Heart left ventricle (tissue), 16 donors: Measurements from ENCODE around the gene ASRGL1. TPM values are rescaled to one million over a fixed set of nuclear protein-coding genes. Genes with fewer than 3 reads are reported as not detected.

Experiments used
- ATAC-seq, 4 donors: fragments of 200-7000 bp; cut with Tn5 transposase; one replicate each; pipeline ENCODE4 v1.9.1; 2020 to 2022; ENCODE audit warnings: moderate library complexity in 4 of 4, mild to moderate bottlenecking in 3 of 4, moderate number of reproducible peaks in 1 of 4
- DNase-seq, 5 donors: peaks; one replicate each; pipeline ENCODE4 v3.0.0-alpha.2; 2020
- H3K27ac ChIP-seq, 12 donors: fragments of 200-600 bp; sonication (generic) in 4 of 12; one replicate each; pipeline versions ENCODE4 v1.5.0 to v1.8.0; 2016 to 2022; ENCODE audit warnings: mild to moderate bottlenecking in 2 of 12
- H3K27me3 ChIP-seq, 9 donors: fragments of 200-600 bp; sonication (generic) in 2 of 9; one replicate each; pipeline versions ENCODE4 v1.5.1 to v1.8.0; 2016 to 2022; ENCODE audit warnings: mild to moderate bottlenecking in 3 of 9
- H3K36me3 ChIP-seq, 9 donors: fragments of 200-600 bp; sonication (generic) in 2 of 9; one replicate each; pipeline versions ENCODE4 v1.5.0 to v1.8.0; 2018 to 2022; ENCODE audit warnings: mild to moderate bottlenecking in 2 of 9
- H3K4me1 ChIP-seq, 12 donors: fragments of 200-600 bp; sonication (generic) in 4 of 12; one replicate each; pipeline versions ENCODE4 v1.5.0 to v1.8.0; 2016 to 2022; ENCODE audit warnings: mild to moderate bottlenecking in 3 of 12
- H3K4me3 ChIP-seq, 12 donors: fragments of 200-600 bp; sonication (generic) in 4 of 12; one replicate each; pipeline versions ENCODE4 v1.5.0 to v1.8.0; 2017 to 2022; ENCODE audit warnings: mild to moderate bottlenecking in 9 of 12, moderate library complexity in 4 of 12
- H3K9me3 ChIP-seq, 12 donors: fragments of 200-600 bp; sonication (generic) in 4 of 12; one replicate each; pipeline versions ENCODE4 v1.5.0 to v1.8.0; 2016 to 2022; ENCODE audit warnings: mild to moderate bottlenecking in 1 of 12
- POLR2A ChIP-seq, 2 donors: fragments of 450-650 bp; IDR thresholded peaks; one replicate each; pipeline ENCODE4 v1.6.1; 2017; ENCODE audit warnings: antibody characterized with exemption in 2 of 2, mild to moderate bottlenecking in 2 of 2, moderate library complexity in 2 of 2
- WGBS, 4 donors: extraction: QIAGEN DNeasy Blood & Tissue Kit in 2 of 4; methylation state at CpG; one replicate each; pipeline versions ENCODE4 v1.1.5 to v1.1.7; 2013 to 2018; 5-methylcytosine and 5-hydroxymethylcytosine counted together
- intact Hi-C, 10 donors: fragments of 100-400 bp; cut with DNase I; formaldehyde crosslinking; loops; one replicate each; pipeline versions ENCODE4 v1.11.1 to v1.14.2; 2022
- polyA plus RNA-seq, 2 donors: library from polyadenylated mRNA; stranded (reverse); fragments of 200-250 nt; gene quantifications; one replicate each; pipeline ENCODE4 v1.2.3, GENCODE V29; 2013
- total RNA-seq, 9 donors: library from RNA; depleted of rRNA in 2 of 9; stranded (reverse); fragments of >200 nt in 2 of 9; fragmentation: NEBNext Ultra II Directional in 3 of 9; extraction: Animal tissue kit (Norgen Biotek cat#: 25700) in 3 of 9; gene quantifications; one replicate each; pipeline versions ENCODE4 v1.1.0 to v1.2.4, GENCODE V29; 2016 to 2023
- TF ChIP-seq, protein P1 (sequence below), 12 donors: fragments of 200-600 bp; sonication (generic) in 4 of 12; IDR thresholded peaks; one replicate each; pipeline versions ENCODE4 v1.5.0 to v1.8.0; 2018 to 2022; ENCODE audit warnings: antibody characterized with exemption in 12 of 12, mild to moderate bottlenecking in 5 of 12
- donor health status: ischemic (EF 13 %, LVEDD 7.1; RV severe dilation, severe dysfunction).
- donor health status: healthy with polysubstance abuse.
- donor health status: DM: no; HTN: yes; CAD: no.
- donor health status: DM: no; HTN: no; CAD: no.
- donor health status: ischemic (EF 25% LVEDD 6.9; RV normal size, moderate dysfunction).
- donor health status: ischemic (EF 25% LVEDD 5.7; RV mildly dilated, moderate dysfunction).
- donor health status: healthy.
- donor health status: DM: yes; HTN: yes; CAD: no.
- donor health status: ischemic (EF 35%, LVEDD 5.7; RV mildly dilated, moderate dysfunction).
- donor health status: nonischemic (EF 11% LVEDD 7.7; RV severe dilation, severe dysfunction).
- donor health status: DM: yes; HTN: yes; CAD: no.
- donor health status: PGD.
- donor health status: ischemic (EF 29% LVEDD 5.4; RV normal size, mild dysfunction).
- donor health status: nonischemic (EF 23%, LVEDD 6.1; RV moderate dilation, normal function).

Gene ASRGL1
- total and polyA plus RNA-seq, 11 donors = 1.4 to 13.2 (median 3.2) TPM

DNA sequence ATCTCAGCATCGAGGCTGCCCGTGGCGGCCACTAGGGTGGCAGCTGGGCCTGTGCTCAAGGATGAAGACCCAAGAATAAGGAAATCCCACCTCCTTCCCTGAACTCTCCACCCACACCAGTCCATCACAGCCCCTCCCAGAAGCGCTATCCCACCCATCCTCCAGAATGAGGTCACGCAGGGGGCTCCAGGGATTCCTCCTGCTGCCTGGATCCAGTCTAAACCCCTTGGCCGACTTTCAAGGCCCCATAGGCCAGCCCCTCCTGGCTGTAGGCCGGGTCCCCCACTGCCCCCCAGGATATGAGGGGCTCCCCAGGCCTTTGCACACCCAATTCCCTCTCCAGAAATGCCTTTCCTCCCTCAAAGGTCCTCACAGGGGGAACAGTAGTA, 62.6 kb downstream of the ASRGL1 start:
- Histone ChIP-seq H3K4me3 (no peak overlapping the region), H3K9me3 (no peaks in the 10 kb centered on the region), H3K27me3 (no peaks in the 10 kb centered on the region), H3K36me3 (no peaks in the 10 kb centered on the region), H3K4me1 (peaks cover 6 to 80% (median 60%) of the 10 kb centered on the region in 12 donors), H3K27ac (peak overlapping the region in 11 of 12 donors; percentile 7 to 85 (median 63))
- intact Hi-C loops = loop anchor here (5.0 to 10.0 kb wide), 8 partner anchors 142 to 465 kb away; partner anchors contain the start of gene AHNAK (in 2 of the 10)
- no peak for TF ChIP-seq POLR2A (IDR thresholded peaks at IDR 0.05)
- TF ChIP-seq, protein P1, sequence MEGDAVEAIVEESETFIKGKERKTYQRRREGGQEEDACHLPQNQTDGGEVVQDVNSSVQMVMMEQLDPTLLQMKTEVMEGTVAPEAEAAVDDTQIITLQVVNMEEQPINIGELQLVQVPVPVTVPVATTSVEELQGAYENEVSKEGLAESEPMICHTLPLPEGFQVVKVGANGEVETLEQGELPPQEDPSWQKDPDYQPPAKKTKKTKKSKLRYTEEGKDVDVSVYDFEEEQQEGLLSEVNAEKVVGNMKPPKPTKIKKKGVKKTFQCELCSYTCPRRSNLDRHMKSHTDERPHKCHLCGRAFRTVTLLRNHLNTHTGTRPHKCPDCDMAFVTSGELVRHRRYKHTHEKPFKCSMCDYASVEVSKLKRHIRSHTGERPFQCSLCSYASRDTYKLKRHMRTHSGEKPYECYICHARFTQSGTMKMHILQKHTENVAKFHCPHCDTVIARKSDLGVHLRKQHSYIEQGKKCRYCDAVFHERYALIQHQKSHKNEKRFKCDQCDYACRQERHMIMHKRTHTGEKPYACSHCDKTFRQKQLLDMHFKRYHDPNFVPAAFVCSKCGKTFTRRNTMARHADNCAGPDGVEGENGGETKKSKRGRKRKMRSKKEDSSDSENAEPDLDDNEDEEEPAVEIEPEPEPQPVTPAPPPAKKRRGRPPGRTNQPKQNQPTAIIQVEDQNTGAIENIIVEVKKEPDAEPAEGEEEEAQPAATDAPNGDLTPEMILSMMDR (IDR thresholded peaks at IDR 0.05) = no peak
- DNase-seq (peak in 1 of 5 donors; percentile 63), ATAC-seq (peak in 2 of 4 donors; percentile 5 to 15)
- 35 to 66% (median 53%) methylated on average over 7 of the region's 7 CpGs for WGBS, 4 donors

GRCh38 chr11:62400281-62400680, 63.0 kb downstream of the ASRGL1 start:
- Histone ChIP-seq H3K4me3 (no peak overlapping the region), H3K4me1 (peaks cover 6 to 76% (median 57%) of the 10 kb centered on the region in 12 donors), H3K27me3 (no peaks in the 10 kb centered on the region), H3K27ac (peak overlapping the region in 11 of 12 donors; percentile 7 to 85 (median 63)), H3K36me3 (no peaks in the 10 kb centered on the region), H3K9me3 (no peaks in the 10 kb centered on the region)
- DNase-seq (no peak), ATAC-seq (no peak)
- WGBS, 4 donors = 41 to 58% (median 51%) methylated on average over 6 of the region's 6 CpGs
- intact Hi-C loops = no loop called here
- TF ChIP-seq, protein P1 (IDR thresholded peaks at IDR 0.05) = no peak
- no peak for TF ChIP-seq POLR2A (IDR thresholded peaks at IDR 0.05)

- WGBS, 4 donors = 7 to 34% (median 16%) methylated on average over 2 to 9 of the region's 9 CpGs
- Histone ChIP-seq H3K36me3 (no peaks in the 10 kb centered on the region), H3K4me1 (peaks cover 6 to 74% (median 54%) of the 10 kb centered on the region in 12 donors), H3K27ac (peak overlapping the region; percentile 7 to 85 (median 61)), H3K27me3 (no peaks in the 10 kb centered on the region), H3K4me3 (no peak overlapping the region), H3K9me3 (no peaks in the 10 kb centered on the region)
- intact Hi-C loops = no loop called here
- TF ChIP-seq, protein P1 (IDR thresholded peaks at IDR 0.05) = no peak
- no peak for TF ChIP-seq POLR2A (IDR thresholded peaks at IDR 0.05)
- peak; percentile 84 to 93 (median 87) for DNase-seq
- peak; percentile 65 to 88 (median 86) for ATAC-seq
Measured at GRCh38 chr11:62400760-62401159, 63.5 kb downstream of the ASRGL1 start.

- peaks cover 6 to 74% (median 54%) of the 10 kb centered on the region in 12 donors for H3K4me1 ChIP-seq
- no peaks in the 10 kb centered on the region for H3K36me3 ChIP-seq
- peak overlapping the region in 1 of 12 donors; percentile 28 for H3K4me3 ChIP-seq
- H3K27ac ChIP-seq = peak overlapping the region in 11 of 12 donors; percentile 7 to 85 (median 63)
- TF ChIP-seq, protein P1 (IDR thresholded peaks at IDR 0.05) = no peak
- no peak for TF ChIP-seq POLR2A (IDR thresholded peaks at IDR 0.05)
- WGBS, 4 donors = 83 to 91% (median 89%) methylated on average over 4 to 5 of the region's 5 CpGs
- H3K9me3 ChIP-seq = no peaks in the 10 kb centered on the region
- DNase-seq = no peak
- ATAC-seq = no peak
- intact Hi-C loops = no loop called here
- no peaks in the 10 kb centered on the region for H3K27me3 ChIP-seq
Measured at GRCh38 chr11:62401356-62401755, 64.1 kb downstream of the ASRGL1 start.
